Colon (tissue), 2 donors: ENCODE measurements around the gene DMRTC2.

Source experiments
- FAIRE-seq: peaks from 2 replicates; lab custom pipeline; 2012; peaks lifted over from hg19 to GRCh38; lab: Jason Lieb, UNC
- donor health status: control.
- donor health status: control.

DMRTC2 gene

DNA sequence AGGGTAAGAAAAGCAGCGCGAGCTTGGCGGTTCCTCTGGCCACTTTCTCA, at the start of gene DMRTC2:
TSS of gene DMRTC2 (plus strand) at position 42 of the 50 bp plus-strand sequence. CDS start 2,387 bp downstream, outside the sequence.
- FAIRE-seq = no peak

DNA sequence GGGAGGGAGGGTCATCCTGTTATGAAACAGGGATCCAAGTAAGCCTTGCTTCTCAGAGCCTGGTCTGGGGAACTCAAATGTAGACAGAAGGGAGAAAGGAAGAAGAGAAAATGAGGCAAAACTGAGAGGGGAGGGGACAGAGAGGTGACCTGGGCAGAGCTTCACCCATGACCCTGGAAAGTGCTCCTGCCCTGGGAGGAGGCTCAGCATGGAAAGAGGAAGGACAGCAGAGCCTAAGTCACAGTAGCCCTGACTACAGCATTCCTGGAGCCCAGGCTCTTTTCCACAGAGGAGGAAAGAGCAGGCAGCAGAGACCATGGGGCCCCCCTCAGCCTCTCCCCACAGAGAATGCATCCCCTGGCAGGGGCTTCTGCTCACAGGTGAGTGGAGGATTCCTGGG, 48.5 kb upstream of the DMRTC2 start, which contains the start of gene CEACAM3:
TSS of gene CEACAM3 (plus strand) at position 226 of the 400 bp plus-strand sequence. CDS start at position 317, 91 bp downstream.
- FAIRE-seq = no peak

DNA sequence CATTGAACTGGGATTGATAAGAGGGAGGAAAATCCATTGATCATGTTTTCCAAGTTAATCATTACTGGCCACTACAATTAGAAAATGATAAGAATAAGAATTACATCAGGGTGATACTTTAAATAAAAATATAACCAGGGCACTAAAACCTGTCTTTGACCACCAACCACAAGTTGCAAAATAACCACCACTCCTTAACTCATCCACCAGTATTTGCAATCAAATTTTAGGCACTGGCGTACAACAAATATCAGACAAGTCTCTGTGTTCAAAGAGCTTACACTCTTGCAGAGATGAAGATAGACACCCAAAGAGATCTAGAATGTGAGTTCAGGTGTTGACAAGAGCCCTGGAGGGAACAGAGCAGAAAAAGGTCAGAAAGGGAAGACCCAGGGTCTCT, 47.9 kb upstream of the DMRTC2 start:
- FAIRE-seq = no peak

DNA sequence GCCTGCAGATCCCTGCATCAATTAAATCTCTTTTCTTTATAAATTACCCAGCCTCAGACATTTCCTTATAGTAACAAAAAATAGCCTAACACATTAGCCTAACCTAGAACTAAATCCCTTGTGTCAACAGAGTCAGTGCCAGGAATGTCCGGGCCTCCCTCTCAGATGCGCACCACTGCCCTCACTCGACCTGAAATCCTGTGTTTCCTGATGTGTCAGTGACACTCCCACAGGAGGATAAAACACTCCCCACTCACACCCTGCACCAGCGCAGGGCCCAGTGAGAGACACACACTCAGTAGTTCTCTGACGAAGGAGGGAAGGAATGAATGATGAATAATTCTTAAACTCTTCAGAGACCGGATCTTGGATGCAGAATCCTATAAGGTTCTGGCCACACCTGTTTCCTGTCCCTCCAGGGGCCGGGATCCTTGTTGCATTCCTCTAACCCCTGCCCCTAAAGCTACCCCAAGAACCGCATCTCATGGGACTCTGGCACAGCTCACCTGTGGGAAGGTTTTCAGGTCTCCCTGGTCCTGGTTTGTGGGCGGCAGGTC, 45.3 kb upstream of the DMRTC2 start:
- no peak for FAIRE-seq

DNA sequence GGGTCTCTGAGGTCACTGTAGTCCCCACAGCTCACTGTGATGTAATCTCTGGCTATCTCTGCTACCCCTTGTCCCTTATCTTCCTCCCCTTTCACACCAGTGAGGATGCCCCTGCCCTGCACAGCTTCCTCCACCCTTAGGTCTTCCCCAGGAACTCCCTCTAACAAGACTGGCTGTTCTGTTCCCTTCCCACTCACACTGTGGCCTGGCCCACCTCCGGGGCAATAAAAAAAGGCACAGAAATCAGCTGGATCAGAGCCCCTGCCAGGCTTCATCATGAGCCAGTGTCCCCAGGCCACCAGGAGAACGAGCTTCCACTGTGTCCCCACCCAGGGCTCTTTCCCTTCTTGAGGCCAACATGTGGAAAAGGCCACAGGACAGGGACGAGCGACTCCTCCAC, 43.8 kb upstream of the DMRTC2 start:
- no peak for FAIRE-seq

DNA sequence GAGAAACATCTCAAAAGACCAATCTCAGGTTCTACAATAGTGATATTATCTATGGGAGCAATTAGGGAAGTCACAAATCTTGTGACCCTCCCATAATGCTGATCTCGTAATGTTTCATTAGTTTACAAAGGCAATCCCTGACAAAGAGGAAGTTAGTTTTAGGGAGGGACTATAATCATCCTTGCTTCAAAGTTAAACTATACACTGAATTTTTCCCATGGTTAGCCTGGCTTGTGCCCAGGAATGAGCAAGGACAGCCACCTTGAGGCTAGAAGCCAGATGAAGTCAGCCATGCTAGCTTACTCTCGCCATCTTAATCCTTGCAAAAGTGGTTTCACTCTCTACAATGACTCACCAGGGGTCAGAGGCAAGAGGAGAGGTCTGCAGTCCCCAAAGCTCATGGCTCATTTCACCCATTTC, 43.0 kb upstream of the DMRTC2 start:
- FAIRE-seq = no peak

DNA sequence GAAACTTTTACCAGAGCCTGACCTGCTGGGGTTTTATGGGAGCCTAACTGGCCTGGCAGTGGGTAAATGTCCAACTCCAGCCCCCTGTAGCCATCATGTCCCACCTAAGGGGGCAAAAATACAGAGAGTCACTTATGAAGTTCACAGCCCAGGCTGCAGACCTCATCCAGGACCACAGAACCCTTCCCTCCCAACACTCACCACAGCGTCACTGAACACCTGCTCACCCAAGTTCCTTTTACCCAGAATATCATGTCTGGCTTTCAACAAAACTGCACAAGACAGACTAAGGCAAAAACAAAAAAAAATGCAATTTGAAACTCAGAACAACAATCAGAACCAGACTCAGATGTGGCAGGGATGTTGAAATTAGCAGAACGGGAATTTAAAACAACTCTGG, 42.1 kb upstream of the DMRTC2 start:
- no peak for FAIRE-seq

DNA sequence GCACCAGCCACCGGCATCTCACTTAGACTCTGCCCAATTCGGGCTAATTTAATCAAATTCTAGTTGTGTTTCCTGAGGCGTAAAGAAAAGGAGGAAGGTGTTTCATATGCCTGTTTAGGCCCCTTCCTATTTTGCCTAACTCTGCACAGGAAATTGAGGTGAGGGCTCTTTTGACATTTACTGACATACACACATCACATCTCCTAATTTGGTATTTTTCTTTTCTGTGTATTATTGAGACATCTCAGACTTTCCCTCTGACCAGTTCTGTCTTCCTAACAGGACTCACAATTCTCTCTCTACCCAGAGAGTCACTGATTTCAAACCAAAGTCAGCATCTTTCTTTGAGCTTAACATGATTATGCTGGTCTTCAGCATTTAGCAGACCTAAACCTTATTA, 40.5 kb upstream of the DMRTC2 start:
- no peak for FAIRE-seq

DNA sequence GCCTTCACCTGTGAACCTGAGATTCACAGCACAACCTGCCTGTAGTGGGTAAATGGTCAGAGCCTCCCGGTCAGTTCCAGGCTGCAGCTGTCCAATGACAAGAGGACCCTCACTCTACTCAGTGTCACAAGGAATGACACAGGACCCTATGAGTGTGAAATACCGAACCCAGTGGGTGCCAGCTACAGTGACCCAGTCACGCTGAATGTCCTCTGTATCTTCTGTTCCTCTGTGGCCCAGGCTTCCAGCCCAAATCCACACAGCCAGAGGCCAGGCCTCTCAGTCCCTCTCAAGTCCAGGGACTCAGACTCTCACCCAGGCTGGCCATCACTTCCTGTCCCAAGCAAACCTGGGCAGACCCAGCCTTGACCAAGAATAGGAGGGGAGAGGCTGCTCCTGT, 37.7 kb upstream of the DMRTC2 start:
- FAIRE-seq = no peak

DNA sequence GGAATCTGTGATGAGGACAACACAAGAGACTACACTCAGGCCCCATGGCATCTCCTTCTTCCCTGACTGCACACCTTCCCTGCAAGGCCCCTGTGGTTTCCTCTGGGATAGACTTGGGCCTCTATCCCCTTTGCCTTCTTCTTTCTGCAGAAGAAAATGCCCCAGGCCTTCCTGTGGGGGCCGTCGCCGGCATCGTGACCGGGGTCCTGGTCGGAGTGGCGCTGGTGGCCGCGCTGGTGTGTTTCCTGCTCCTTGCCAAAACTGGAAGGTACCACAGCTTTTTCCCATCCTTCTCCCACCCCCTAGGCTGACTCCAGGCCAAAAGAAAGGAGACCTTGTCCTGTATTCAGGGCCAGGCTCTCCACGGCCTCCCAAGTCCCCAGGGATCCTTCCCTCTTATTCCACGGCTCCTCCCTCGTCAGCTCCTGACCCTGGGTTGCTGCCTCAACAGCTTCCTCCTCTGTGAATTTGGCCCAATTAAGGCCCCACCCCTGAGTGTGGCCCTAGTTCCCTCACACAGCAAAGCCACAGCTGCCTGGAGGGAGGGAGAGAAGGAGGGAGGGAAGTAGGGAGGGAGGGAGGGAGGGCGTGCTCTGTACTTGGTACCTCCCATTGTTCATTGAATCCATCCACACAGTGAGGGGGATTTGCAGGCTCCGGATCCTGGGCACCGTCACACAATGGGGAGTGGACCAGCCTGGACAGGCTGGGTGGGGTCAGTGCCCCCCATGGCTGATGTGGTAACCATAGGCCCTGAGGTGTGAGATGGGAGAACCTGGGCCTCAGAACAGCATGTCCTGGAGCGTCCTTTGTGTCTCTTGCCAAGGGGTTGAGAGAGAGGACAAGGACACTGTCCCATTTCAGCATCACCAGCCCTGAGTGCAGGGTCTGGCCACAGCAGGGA, 35.9 kb upstream of the DMRTC2 start:
- no peak for FAIRE-seq

DNA sequence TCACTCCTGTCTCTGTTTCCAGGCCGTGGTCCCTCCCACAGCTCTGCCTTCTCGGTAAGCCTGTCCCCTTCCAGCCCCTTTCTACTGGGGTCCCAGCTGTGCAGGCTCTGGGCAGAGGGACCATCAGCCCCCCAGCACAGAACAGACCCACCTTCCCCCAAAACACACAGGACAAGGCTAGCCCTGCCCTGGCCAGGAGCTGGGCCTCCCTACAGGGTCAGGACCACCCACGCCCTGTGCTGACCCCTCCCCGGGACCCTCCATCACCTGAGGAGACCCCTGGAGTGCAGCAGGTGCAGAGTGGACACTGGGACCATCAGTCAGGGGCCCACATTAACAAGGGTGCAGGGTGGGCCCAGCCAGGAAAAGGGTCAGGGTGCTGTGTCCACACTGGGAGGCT, 34.5 kb upstream of the DMRTC2 start:
- no peak for FAIRE-seq

DNA sequence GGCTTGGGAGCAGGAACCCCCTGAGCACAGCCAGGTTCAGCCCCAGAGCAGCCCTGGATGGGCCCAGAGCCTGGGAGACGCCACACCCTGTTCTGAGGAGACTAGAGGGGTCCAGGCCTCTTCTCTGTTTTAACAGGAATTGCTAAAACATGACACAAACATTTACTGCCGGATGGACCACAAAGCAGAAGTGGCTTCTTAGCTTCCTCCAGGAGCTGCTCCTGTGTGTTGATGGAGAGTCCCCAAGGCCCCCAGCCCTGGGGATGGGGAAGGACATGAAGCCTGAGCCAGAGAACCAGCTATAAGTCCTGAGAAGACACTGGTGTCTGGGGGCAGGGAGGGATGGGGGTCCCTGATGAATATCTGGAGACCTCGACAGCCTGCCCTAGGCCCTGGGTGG, 33.8 kb upstream of the DMRTC2 start:
- FAIRE-seq = no peak

DNA sequence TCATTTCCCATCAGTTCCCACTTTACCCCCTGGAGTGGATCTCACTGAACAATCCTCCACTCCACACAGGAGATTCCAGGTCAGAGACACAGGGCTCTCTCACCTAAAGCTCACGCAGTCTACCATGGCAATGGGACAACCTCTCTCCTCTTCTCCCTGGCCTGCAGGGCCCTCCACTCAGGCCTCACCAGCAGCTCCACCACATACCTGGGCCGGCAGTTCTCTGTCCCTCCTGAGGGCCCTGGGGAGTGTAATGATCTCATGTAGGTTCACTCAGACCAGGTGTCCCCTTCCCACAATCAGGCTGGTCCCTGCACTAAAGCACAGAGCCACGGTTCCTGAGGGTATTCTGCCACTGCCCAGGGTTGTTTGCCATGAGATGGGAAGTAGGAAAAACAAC, 32.9 kb upstream of the DMRTC2 start:
- no peak for FAIRE-seq

DNA sequence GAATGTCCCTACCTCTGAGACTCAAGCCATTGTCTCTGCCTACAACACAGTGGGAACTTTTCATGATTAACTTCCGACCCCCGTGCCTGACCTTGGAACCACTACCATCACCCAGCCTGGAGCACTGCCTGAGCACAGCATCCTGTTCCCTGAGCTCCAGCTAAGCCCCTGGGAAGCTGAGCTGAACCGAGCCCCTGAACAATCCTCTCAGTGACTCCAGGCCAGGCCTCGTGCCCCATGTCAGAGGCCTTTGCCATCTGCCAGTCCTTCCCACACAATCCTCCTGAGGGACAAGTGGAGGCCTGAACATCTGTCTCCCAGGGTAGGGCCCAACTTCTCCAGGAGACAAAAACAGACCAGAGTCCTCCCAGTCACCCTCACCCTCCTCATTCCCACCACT, 30.9 kb upstream of the DMRTC2 start:
- no peak for FAIRE-seq

DNA sequence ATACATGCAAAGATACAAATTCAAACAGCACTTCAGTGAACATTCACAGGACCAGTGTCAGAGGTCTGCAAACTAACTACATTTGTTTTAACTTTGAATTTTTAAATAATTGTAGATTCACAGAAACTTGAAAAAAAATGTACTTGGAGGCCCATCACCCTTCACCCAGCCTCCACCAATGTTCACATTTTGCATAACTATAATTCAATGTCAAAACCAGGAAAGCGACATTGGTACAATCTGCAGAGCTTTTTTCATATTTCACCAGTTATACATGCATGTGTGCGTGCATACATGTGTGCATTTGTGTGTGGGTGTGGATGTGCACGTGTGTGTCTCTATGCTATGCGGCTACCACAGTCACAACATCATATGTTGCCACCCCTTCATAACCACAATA, 29.5 kb upstream of the DMRTC2 start:
- FAIRE-seq = no peak

DNA sequence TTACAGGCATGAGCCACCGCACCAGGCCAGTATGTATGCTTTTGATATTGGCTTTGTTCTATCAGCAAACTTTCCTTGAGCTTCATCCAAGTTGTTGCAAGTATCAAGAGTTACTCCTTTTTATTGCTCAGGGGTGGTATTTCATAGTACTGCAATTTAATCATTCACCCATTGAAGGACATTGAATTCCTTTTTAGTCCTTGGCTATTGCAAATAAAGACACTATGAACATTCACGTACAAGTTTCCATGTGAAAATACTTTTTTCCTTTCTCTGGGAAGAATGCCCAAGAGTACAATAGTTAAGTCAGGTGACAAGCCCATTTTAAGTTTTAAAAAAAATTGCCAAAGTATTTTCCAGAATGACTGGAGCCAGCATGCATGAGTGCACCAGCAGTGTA, 28.1 kb upstream of the DMRTC2 start:
- FAIRE-seq = no peak

DNA sequence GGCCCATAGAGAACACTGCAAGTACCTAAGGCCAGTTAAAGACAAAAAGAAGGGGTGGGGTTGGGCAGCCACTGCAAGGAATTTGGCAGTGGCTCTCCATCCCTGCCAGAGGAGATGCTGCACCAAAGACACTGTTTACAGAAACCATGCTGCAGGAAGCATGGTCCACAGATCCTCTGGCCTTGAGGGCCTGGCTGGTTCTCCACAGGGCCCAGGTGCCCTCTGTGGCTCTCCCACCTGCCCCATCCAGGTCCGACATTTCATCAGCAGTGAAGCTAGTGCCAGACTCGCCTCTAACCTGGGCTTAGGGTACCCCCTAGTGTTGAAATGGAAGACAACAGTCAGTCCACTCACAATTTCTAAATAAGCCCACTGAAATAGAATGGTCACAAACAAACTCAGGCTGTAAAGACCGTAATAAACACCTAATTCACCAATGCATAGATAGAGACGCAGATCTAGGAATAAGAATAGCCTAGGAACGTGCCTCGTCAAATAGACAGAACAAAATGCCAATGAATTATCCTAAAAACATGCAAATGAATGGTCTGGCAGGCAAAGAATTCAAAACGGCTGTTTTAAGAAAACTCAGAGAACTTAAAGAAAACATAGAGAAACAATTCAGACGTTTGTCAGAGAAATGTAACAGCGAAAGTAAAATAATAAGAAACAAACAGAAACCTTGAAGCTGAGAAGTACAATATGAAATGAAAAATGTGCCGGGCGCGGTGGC, 23.7 kb upstream of the DMRTC2 start:
- FAIRE-seq = no peak

DNA sequence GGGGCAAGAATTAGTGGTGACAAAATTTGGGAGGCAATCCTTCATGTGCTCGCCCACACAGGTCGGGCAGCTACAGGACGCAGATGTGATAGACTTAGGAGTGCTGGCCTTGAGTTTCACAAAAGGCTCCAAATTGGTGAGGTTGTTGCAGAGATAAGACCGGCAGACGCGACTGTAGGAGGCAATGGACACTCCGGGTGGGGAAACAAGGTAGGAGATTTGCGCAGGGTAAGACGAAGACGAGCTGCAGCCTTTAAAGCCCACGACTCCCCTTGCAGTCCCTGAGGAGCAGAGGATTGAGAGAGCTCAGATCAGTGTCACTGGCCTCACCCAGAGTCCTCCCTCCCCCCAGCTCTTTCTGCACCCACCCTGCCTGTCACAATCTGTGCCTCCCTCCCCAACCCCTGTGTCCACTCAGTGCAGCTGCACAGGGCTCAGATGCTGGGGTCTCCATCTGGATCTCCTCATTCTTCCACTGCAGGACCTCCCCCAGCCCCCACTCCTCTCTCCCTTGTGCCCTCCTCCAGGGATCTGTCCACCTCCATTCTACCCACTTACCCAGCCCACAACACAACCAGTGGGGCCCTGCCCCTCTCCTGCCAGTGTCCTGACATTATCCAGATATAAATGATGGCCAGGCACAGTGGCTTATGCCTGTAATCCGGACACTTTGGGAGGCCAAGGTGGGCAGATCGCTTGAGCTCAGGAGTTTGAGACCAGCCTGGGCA, 6.7 kb upstream of the DMRTC2 start:
- no peak for FAIRE-seq

DNA sequence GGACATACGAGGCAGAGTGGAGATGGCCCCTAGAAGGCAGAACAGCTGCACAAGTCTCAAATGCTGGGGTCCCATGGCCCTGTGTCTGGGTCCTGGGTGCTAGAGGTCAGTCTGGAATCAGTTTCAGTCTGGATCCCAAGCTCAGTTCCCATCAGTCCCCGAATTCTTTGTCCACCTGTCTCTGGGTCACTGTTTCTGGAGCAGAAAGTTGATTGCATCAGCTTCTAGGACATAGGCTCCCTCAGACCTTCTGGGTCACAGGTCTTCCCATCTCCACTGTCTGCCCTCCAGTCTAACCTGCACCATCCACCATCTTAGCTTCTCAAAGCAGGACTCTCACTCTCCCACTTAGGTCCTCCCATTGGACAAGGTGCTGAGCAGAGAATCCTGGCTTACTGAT, 5.6 kb upstream of the DMRTC2 start:
- no peak for FAIRE-seq

DNA sequence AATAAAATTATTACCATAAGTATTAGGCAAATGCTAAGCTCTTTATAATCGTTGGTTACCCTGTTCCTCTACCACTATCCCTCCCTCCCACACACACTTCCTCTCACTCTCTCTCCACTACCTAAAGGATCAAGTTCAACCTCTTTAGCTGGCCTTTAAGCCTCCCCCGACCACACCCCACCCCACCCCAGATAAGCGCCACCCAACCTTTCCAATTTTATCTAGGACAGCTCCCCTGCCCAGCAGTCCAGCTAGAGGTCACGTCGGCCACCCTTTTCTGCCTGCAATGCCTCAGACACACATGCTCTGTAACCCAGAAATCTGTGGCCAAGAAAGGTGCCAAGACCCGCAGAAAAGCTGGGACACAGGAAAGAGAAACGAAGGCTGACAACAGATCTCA, 1.5 kb upstream of the DMRTC2 start:
- FAIRE-seq = no peak

DNA sequence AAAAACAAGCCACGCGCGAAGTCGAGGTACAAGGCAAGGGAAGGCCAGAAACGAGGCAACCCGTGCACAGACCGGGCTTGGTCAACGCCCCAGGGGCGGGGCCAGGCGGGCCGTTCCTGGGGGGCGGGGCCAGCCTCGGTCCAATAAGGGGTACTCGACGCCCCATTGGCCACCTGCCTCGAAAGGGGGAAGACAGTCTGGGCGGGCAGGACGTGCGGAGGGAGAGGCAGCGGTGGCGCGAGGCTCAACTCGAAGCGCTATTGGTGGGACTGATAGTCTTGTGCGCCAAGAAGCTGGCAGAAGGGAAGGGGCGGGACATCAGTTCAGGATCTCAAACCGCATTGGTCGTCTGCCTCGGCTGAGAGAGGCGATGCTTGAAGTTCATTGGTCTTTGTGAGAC, 241 bp upstream of the DMRTC2 start, which contains the start of gene LYPD4:
TSS of gene LYPD4 (minus strand) at position 83 of the 400 bp plus-strand sequence. CDS start 5,398 bp downstream, outside the sequence.
- FAIRE-seq = no peak

DNA sequence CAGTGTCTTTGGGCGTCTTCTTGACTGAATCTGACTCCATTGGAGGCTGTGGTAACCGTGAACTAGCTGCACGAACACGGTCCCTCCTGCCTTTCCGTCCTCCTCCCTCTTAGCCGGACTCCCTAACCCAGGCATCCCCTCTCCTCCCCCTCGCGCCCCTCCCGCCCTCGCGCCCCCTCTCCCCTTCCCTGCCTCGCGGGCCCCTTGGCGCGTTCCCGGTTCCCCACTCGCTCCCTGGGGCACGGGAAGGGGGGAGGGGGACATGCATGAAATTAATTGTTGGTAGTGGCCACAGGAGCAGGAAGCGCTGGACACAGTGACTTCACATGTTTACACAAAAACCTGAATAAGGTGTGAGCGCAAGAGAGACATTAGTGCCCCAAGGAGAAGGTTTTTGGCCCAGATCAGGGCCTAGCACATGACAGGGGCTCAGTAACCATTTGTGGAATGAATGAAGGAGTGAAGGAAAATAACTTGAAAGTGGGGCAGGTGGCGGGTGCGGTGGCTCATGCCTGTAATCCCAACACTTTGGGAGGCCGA, 279 bp downstream of the DMRTC2 start:
- FAIRE-seq = no peak
